Right atrium auricular region (tissue), 2 donors: ENCODE results near the gene MC3R. TPM values are rescaled to one million over a fixed set of nuclear protein-coding genes. Genes with fewer than 3 reads are reported as not detected.

ENCODE experiments used
- DNase-seq: peaks from one replicate; pipeline ENCODE4 v3.0.0-alpha.2; 2019; ENCODE audit warnings: low spot score
- H3K27ac ChIP-seq, 2 donors: fragments of 200-600 bp; sonication (generic); 1 replicate in 1 of 2; 2 replicates in 1 of 2; pipeline ENCODE4 v1.5.1; 2016 to 2019
- H3K27me3 ChIP-seq, 2 donors: fragments of 200-600 bp; sonication (generic); one replicate each; pipeline versions ENCODE4 v1.5.1 to v1.6.0; 2017 to 2019
- H3K36me3 ChIP-seq: fragments of 200-600 bp; sonication (generic); one replicate; pipeline ENCODE4 v1.5.1; 2016
- H3K4me1 ChIP-seq, 2 donors: fragments of 200-600 bp; sonication (generic); one replicate each; pipeline versions ENCODE4 v1.5.1 to v1.6.0; 2017 to 2019
- H3K4me3 ChIP-seq, 2 donors: fragments of 200-600 bp; sonication (generic); 1 replicate in 1 of 2; 2 replicates in 1 of 2; pipeline ENCODE4 v1.5.1; 2017 to 2019; ENCODE audit warnings: mild to moderate bottlenecking in 1 of 2, moderate library complexity in 1 of 2
- H3K9me3 ChIP-seq, 2 donors: fragments of 200-600 bp; sonication (generic); one replicate each; pipeline ENCODE4 v1.5.1; 2019
- total RNA-seq, 2 donors: library from RNA; depleted of rRNA; stranded (reverse); fragments of >200 nt; gene quantifications; one replicate each; pipeline ENCODE4 v1.1.0, GENCODE V29; 2016
- TF ChIP-seq, protein P1 (sequence below), 2 donors: fragments of 200-600 bp; sonication (generic); IDR thresholded peaks; one replicate each; pipeline ENCODE4 v1.5.1; 2019; ENCODE audit warnings: antibody characterized with exemption in 2 of 2

The MC3R gene
- total RNA-seq, 2 donors from 2014 or later: not detected

- H3K9me3 ChIP-seq: no peaks in the 10 kb centered on the region
- no peak for DNase-seq
- H3K27ac ChIP-seq: no peak overlapping the region
- TF ChIP-seq, protein P1, sequence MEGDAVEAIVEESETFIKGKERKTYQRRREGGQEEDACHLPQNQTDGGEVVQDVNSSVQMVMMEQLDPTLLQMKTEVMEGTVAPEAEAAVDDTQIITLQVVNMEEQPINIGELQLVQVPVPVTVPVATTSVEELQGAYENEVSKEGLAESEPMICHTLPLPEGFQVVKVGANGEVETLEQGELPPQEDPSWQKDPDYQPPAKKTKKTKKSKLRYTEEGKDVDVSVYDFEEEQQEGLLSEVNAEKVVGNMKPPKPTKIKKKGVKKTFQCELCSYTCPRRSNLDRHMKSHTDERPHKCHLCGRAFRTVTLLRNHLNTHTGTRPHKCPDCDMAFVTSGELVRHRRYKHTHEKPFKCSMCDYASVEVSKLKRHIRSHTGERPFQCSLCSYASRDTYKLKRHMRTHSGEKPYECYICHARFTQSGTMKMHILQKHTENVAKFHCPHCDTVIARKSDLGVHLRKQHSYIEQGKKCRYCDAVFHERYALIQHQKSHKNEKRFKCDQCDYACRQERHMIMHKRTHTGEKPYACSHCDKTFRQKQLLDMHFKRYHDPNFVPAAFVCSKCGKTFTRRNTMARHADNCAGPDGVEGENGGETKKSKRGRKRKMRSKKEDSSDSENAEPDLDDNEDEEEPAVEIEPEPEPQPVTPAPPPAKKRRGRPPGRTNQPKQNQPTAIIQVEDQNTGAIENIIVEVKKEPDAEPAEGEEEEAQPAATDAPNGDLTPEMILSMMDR (IDR thresholded peaks at IDR 0.05): no peak
- H3K4me1 ChIP-seq: no peaks in the 10 kb centered on the region
- no peaks in the 10 kb centered on the region for H3K27me3 ChIP-seq
- no peaks in the 10 kb centered on the region for H3K36me3 ChIP-seq
- H3K4me3 ChIP-seq: no peak overlapping the region
These were observed 40.9 kb upstream of the MC3R start for GRCh38 chr20:56207656-56208055.

DNA sequence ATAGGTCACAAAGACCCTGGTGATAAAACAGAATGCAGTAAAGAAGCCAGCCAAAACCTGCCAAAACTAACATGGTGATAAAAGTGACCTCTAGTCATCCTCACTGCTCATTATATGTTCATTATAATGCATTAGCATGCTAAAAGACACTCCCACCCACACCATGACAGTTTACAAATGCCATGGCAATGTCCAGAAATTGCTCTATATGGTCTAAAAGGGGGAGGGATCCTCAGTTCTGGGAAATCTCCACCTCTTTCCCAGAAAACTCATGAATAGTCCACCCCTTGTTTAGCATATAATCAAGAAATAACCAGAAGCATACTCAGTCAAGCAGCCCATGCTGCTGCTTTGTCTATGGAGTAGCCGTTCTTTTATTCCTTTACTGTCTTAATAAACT is 40.4 kb upstream of the MC3R start:
- DNase-seq: no peak
- Histone ChIP-seq H3K9me3 (no peaks in the 10 kb centered on the region), H3K4me1 (no peaks in the 10 kb centered on the region), H3K27me3 (no peaks in the 10 kb centered on the region), H3K27ac (no peak overlapping the region), H3K4me3 (no peak overlapping the region), H3K36me3 (no peaks in the 10 kb centered on the region)
- TF ChIP-seq, protein P1 (IDR thresholded peaks at IDR 0.05): no peak

DNA sequence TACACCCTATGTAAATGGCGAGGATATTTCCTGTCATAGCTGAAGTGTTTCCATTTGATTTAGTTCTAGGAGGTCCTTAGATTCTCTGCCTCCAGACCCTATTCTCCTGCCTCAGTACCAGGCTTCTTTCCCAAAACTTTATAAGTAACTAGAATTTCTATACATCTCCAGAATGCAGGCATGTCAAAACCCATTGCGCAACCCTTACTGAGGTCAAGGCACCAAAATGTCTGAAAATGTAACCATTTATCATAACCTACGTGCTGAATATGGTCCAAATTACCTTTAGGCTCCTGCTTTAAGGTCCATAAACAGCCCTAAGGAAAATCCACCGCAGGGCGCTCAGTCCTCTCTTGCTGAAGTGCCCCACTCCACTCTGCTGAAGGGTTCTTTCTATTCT is 37.5 kb upstream of the MC3R start:
- Histone ChIP-seq H3K27ac (no peak overlapping the region), H3K4me1 (no peaks in the 10 kb centered on the region), H3K36me3 (no peaks in the 10 kb centered on the region), H3K27me3 (no peaks in the 10 kb centered on the region), H3K4me3 (no peak overlapping the region), H3K9me3 (no peaks in the 10 kb centered on the region)
- TF ChIP-seq, protein P1 (IDR thresholded peaks at IDR 0.05): no peak
- DNase-seq: no peak

GRCh38 chr20:56212091-56212490 is 36.4 kb upstream of the MC3R start:
- H3K4me1 ChIP-seq: no peaks in the 10 kb centered on the region
- TF ChIP-seq, protein P1 (IDR thresholded peaks at IDR 0.05): no peak
- H3K36me3 ChIP-seq: no peaks in the 10 kb centered on the region
- DNase-seq: no peak
- no peaks in the 10 kb centered on the region for H3K27me3 ChIP-seq
- no peaks in the 10 kb centered on the region for H3K9me3 ChIP-seq
- no peak overlapping the region for H3K27ac ChIP-seq
- H3K4me3 ChIP-seq: no peak overlapping the region

- TF ChIP-seq, protein P1 (IDR thresholded peaks at IDR 0.05): no peak
- Histone ChIP-seq H3K4me3 (no peak overlapping the region), H3K36me3 (no peaks in the 10 kb centered on the region), H3K4me1 (no peaks in the 10 kb centered on the region), H3K27ac (no peak overlapping the region), H3K9me3 (no peaks in the 10 kb centered on the region), H3K27me3 (no peaks in the 10 kb centered on the region)
- no peak for DNase-seq
These were observed 35.2 kb upstream of the MC3R start for GRCh38 chr20:56213321-56213720.

GRCh38 chr20:56215115-56215514 is 33.4 kb upstream of the MC3R start:
- TF ChIP-seq, protein P1 (IDR thresholded peaks at IDR 0.05): no peak

More at GRCh38 chr20:56215115-56215514, 33.4 kb upstream of the MC3R start:
- Histone ChIP-seq H3K9me3 (no peaks in the 10 kb centered on the region), H3K4me1 (no peaks in the 10 kb centered on the region), H3K27ac (no peak overlapping the region), H3K36me3 (no peaks in the 10 kb centered on the region), H3K4me3 (no peak overlapping the region), H3K27me3 (no peaks in the 10 kb centered on the region)
- DNase-seq: no peak
